SK-N-SH treated with all-trans-retinoic acid at 6 μM for 48 hours (cell line): Measurements from ENCODE around the gene LIN7A.

Experiments
- ISL1 ChIP-seq: fragments of 250-450 bp; sonication (Bioruptor Pico); IDR thresholded peaks from 2 replicates; pipeline ENCODE4 v2.1.2; 2022; ENCODE audit warnings: mild to moderate bottlenecking, moderate library complexity
- OSR1 ChIP-seq: fragments of 250-450 bp; sonication (Bioruptor Pico); IDR thresholded peaks from 2 replicates; pipeline ENCODE4 v1.8.0; 2022; ENCODE audit warnings: moderate library complexity, mild to moderate bottlenecking, inconsistent platforms
- PPARA ChIP-seq: fragments of 250-450 bp; sonication (Bioruptor Pico); IDR thresholded peaks from 2 replicates; pipeline ENCODE4 v1.5.0; 2020; ENCODE audit warnings: mild to moderate bottlenecking, borderline replicate concordance
- RARB ChIP-seq: fragments of 250-450 bp; sonication (Bioruptor Pico); IDR thresholded peaks from 2 replicates; pipeline ENCODE4 v1.8.0; 2021; ENCODE audit warnings: mild to moderate bottlenecking, moderate library complexity
- SNAI2 ChIP-seq: fragments of 250-450 bp; sonication (Bioruptor Pico); IDR thresholded peaks from 2 replicates; pipeline ENCODE4 v1.5.0; 2020; ENCODE audit warnings: mild to moderate bottlenecking, moderate library complexity
- ZFP3 ChIP-seq: fragments of 250-450 bp; sonication (Bioruptor Pico); IDR thresholded peaks from 2 replicates; pipeline ENCODE4 v1.5.0; 2020; ENCODE audit warnings: mild to moderate bottlenecking, moderate library complexity
- ZNF565 ChIP-seq: fragments of 450-650 bp; formaldehyde crosslinking; conservative IDR thresholded peaks from 2 replicates; pipeline ENCODE4 v1.5.0; 2020; ENCODE audit warnings: low read depth, mild to moderate bottlenecking, moderate library complexity
- ZNF70 ChIP-seq: fragments of 450-650 bp; formaldehyde crosslinking; IDR thresholded peaks from 2 replicates; pipeline ENCODE4 v1.5.0; 2020; ENCODE audit warnings: mild to moderate bottlenecking, moderate library complexity
- ZNF8 ChIP-seq: fragments of 450-650 bp; formaldehyde crosslinking; IDR thresholded peaks from 2 replicates; pipeline ENCODE4 v1.5.0; 2020; ENCODE audit warnings: mild to moderate bottlenecking, moderate library complexity
- TF ChIP-seq, protein P1 (sequence below): fragments of 250-450 bp; sonication (Bioruptor Pico); IDR thresholded peaks from 2 replicates; pipeline ENCODE4 v1.5.1; 2020; ENCODE audit warnings: low read depth, mild to moderate bottlenecking, moderate library complexity
- TF ChIP-seq, protein P2 (sequence below): fragments of 250-450 bp; sonication (Bioruptor Pico); IDR thresholded peaks from 2 replicates; pipeline ENCODE4 v1.5.1; 2021; ENCODE audit warnings: mild to moderate bottlenecking, moderate library complexity
- TF ChIP-seq, protein P3 (sequence below): fragments of 250-450 bp; sonication (Bioruptor Pico); IDR thresholded peaks from 2 replicates; pipeline ENCODE4 v1.5.0; 2020; ENCODE audit warnings: mild to moderate bottlenecking, moderate library complexity

DNA sequence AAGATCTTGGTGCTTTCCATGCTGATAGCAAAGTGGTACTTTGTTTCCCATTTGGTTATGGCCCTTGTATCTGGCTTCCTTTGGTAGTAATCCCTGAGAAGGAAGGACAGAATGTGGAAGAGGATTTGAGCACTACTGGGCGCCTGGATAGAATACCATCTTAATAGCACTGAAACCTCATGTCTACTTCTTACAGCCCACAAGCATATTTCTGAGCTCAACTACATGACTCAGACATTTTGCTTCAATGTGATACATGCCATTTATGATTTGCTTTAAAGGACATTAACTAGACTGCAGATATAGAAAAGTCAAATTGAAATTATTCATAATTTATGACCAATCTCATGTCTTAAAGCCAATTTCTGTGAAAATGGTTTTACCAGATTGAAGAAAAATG lies 80.4 kb downstream of the LIN7A start:
- TF ChIP-seq PPARA (no peak), ZNF565 (CRISPR knock-in tag) (no peak), ZNF8 (no peak), ZFP3 (CRISPR knock-in tag) (no peak), SNAI2 (CRISPR knock-in tag) (no peak), RARB (no peak), OSR1 (no peak), ISL1 (CRISPR knock-in tag) (no peak), ZNF70 (CRISPR knock-in tag) (no peak)
- TF ChIP-seq, protein P1, sequence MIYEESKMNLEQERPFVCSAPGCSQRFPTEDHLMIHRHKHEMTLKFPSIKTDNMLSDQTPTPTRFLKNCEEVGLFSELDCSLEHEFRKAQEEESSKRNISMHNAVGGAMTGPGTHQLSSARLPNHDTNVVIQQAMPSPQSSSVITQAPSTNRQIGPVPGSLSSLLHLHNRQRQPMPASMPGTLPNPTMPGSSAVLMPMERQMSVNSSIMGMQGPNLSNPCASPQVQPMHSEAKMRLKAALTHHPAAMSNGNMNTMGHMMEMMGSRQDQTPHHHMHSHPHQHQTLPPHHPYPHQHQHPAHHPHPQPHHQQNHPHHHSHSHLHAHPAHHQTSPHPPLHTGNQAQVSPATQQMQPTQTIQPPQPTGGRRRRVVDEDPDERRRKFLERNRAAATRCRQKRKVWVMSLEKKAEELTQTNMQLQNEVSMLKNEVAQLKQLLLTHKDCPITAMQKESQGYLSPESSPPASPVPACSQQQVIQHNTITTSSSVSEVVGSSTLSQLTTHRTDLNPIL (CRISPR knock-in tag), result no peak
- TF ChIP-seq, protein P2, sequence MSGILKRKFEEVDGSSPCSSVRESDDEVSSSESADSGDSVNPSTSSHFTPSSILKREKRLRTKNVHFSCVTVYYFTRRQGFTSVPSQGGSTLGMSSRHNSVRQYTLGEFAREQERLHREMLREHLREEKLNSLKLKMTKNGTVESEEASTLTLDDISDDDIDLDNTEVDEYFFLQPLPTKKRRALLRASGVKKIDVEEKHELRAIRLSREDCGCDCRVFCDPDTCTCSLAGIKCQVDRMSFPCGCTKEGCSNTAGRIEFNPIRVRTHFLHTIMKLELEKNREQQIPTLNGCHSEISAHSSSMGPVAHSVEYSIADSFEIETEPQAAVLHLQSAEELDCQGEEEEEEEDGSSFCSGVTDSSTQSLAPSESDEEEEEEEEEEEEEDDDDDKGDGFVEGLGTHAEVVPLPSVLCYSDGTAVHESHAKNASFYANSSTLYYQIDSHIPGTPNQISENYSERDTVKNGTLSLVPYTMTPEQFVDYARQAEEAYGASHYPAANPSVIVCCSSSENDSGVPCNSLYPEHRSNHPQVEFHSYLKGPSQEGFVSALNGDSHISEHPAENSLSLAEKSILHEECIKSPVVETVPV, result no peak
- TF ChIP-seq, protein P3, sequence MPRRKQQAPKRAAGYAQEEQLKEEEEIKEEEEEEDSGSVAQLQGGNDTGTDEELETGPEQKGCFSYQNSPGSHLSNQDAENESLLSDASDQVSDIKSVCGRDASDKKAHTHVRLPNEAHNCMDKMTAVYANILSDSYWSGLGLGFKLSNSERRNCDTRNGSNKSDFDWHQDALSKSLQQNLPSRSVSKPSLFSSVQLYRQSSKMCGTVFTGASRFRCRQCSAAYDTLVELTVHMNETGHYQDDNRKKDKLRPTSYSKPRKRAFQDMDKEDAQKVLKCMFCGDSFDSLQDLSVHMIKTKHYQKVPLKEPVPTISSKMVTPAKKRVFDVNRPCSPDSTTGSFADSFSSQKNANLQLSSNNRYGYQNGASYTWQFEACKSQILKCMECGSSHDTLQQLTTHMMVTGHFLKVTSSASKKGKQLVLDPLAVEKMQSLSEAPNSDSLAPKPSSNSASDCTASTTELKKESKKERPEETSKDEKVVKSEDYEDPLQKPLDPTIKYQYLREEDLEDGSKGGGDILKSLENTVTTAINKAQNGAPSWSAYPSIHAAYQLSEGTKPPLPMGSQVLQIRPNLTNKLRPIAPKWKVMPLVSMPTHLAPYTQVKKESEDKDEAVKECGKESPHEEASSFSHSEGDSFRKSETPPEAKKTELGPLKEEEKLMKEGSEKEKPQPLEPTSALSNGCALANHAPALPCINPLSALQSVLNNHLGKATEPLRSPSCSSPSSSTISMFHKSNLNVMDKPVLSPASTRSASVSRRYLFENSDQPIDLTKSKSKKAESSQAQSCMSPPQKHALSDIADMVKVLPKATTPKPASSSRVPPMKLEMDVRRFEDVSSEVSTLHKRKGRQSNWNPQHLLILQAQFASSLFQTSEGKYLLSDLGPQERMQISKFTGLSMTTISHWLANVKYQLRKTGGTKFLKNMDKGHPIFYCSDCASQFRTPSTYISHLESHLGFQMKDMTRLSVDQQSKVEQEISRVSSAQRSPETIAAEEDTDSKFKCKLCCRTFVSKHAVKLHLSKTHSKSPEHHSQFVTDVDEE (CRISPR knock-in tag), result no peak
